DMS53 treated with DMSO at 0.1 percent for 48 hours (cell line): ENCODE results near the gene LARP6.
"Not testable (repeated sequence)": the region's sequence is repeated elsewhere in the genome, so short reads cannot be mapped to it uniquely, and the experiment has no call there.

Experiments
- DNase-seq: peaks from one replicate; lab custom pipeline; 2025; ENCODE audit not compliant: unreplicated experiment; lab: John Stamatoyannopoulos, UW

LARP6 gene

GRCh38 chr15:70831094-70831911 is 22.7 kb downstream of the LARP6 start:
- DNase-seq = no peak

GRCh38 chr15:70830615-70831014 is 23.3 kb downstream of the LARP6 start:
- no peak for DNase-seq

GRCh38 chr15:70829371-70830166 is 24.4 kb downstream of the LARP6 start:
- no peak for DNase-seq

- DNase-seq = no peak
Measured at GRCh38 chr15:70827721-70828120, 26.2 kb downstream of the LARP6 start.

- no peak for DNase-seq
Measured at GRCh38 chr15:70826634-70827033, 27.3 kb downstream of the LARP6 start.

- DNase-seq = no peak
Measured at GRCh38 chr15:70825841-70826240, 28.1 kb downstream of the LARP6 start.

GRCh38 chr15:70823196-70823595 is 30.8 kb downstream of the LARP6 start:
- no peak for DNase-seq

- no peak for DNase-seq
Measured at GRCh38 chr15:70820214-70820613, 33.7 kb downstream of the LARP6 start.

- DNase-seq = no peak
Measured at GRCh38 chr15:70818580-70818979, 35.4 kb downstream of the LARP6 start.

- DNase-seq = no peak
Measured at GRCh38 chr15:70817266-70817665, 36.7 kb downstream of the LARP6 start.

- DNase-seq = peak; percentile 93
Measured at GRCh38 chr15:70815604-70816003, 38.4 kb downstream of the LARP6 start.

GRCh38 chr15:70815011-70815410 is 38.9 kb downstream of the LARP6 start:
- not testable (repeated sequence) for DNase-seq

- DNase-seq = no peak
Measured at GRCh38 chr15:70812827-70813364, 41.1 kb downstream of the LARP6 start.

- DNase-seq = no peak
Measured at GRCh38 chr15:70810916-70811578, 42.9 kb downstream of the LARP6 start.

- DNase-seq = no peak
Measured at GRCh38 chr15:70806992-70807712, 46.8 kb downstream of the LARP6 start.

- DNase-seq = not testable (repeated sequence)
Measured at GRCh38 chr15:70804388-70804787, 49.6 kb downstream of the LARP6 start.

GRCh38 chr15:70802629-70803028 is 51.3 kb downstream of the LARP6 start:
- no peak for DNase-seq

GRCh38 chr15:70801109-70801508 is 52.8 kb downstream of the LARP6 start:
- DNase-seq = no peak

GRCh38 chr15:70799667-70800450 is 54.1 kb downstream of the LARP6 start:
- DNase-seq = peak; percentile 3

GRCh38 chr15:70797464-70797863 is 56.5 kb downstream of the LARP6 start:
- no peak for DNase-seq
